GM12878 (cell line): ENCODE data around the gene AP3S2.

ENCODE experiments used
- CTCF ChIP-seq, 3 experiments: IDR thresholded peaks in 2 of 3; conservative IDR thresholded peaks in 1 of 3; 2 replicates each; pipeline ENCODE4 v1.5.1; 2011; ENCODE audit warnings: low read depth in 3 of 3, low read length in 3 of 3, mild to moderate bottlenecking in 3 of 3, control low read depth in 2 of 3, moderate library complexity in 2 of 3, inconsistent platforms in 1 of 3, mixed read lengths in 1 of 3; ENCODE audit not compliant: control insufficient read depth in 2 of 3, insufficient read depth in 1 of 3; ENCODE audit errors: extremely low read depth in 1 of 3
- TARDBP ChIP-seq: IDR thresholded peaks from 2 replicates; pipeline ENCODE4 v1.6.1; 2016; ENCODE audit warnings: borderline replicate concordance
- TF ChIP-seq, protein P1 (sequence below): IDR thresholded peaks from 2 replicates; pipeline ENCODE4 v1.6.1; 2011; ENCODE audit warnings: low read depth, mild to moderate bottlenecking, low read length, moderate library complexity, borderline replicate concordance; ENCODE audit errors: extremely low read depth

GRCh38 chr15:89833966-89834365, 59.8 kb downstream of the AP3S2 start:
- TF ChIP-seq, protein P1, sequence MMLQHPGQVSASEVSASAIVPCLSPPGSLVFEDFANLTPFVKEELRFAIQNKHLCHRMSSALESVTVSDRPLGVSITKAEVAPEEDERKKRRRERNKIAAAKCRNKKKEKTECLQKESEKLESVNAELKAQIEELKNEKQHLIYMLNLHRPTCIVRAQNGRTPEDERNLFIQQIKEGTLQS: no peak
- no peak for TF ChIP-seq CTCF (IDR thresholded peaks at IDR 0.05 in 2 of 3, conservative IDR thresholded peaks at IDR 0.05 in 1 of 3; ENCODE audit: control insufficient read depth in 2 of 3, extremely low read depth in 1 of 3, insufficient read depth in 1 of 3, low read depth in 3 of 3, low read length in 3 of 3)
- TF ChIP-seq TARDBP: no peak
